HG03135 (cell line): ENCODE measurements around the gene CDK11B.
"Not testable (repeated sequence)": the region's sequence is repeated elsewhere in the genome, so short reads cannot be mapped to it uniquely, and the experiment has no call there.

Experiments used
- ATAC-seq: cut with Tn5 transposase; IDR thresholded peaks from one replicate; pipeline ENCODE4 v1.9.1; 2021; ENCODE audit warnings: mild to moderate bottlenecking, moderate library complexity; ENCODE audit not compliant: unreplicated experiment

CDK11B gene

GRCh38 chr1:1662830-1663560, 4.2 kb upstream of the CDK11B start:
- not testable (repeated sequence) for ATAC-seq

- ATAC-seq = not testable (repeated sequence)
These were observed 3.6 kb upstream of the CDK11B start for GRCh38 chr1:1662392-1662791.

- ATAC-seq = not testable (repeated sequence)
These were observed 10.5 kb downstream of the CDK11B start for GRCh38 chr1:1648265-1648664.

- not testable (repeated sequence) for ATAC-seq
These were observed 11.1 kb downstream of the CDK11B start for GRCh38 chr1:1647567-1648241.

GRCh38 chr1:1646326-1646725, 12.5 kb downstream of the CDK11B start:
- not testable (repeated sequence) for ATAC-seq

GRCh38 chr1:1640711-1641461, 17.9 kb downstream of the CDK11B start:
- not testable (repeated sequence) for ATAC-seq

- ATAC-seq = not testable (repeated sequence)
These were observed 18.7 kb downstream of the CDK11B start for GRCh38 chr1:1640081-1640480.

GRCh38 chr1:1639368-1639767, 19.4 kb downstream of the CDK11B start:
- not testable (repeated sequence) for ATAC-seq

- not testable (repeated sequence) for ATAC-seq
These were observed 20.3 kb downstream of the CDK11B start for GRCh38 chr1:1638528-1638927.

GRCh38 chr1:1637479-1637875, 21.3 kb downstream of the CDK11B start:
- not testable (repeated sequence) for ATAC-seq

GRCh38 chr1:1636621-1637478, 22.0 kb downstream of the CDK11B start:
- ATAC-seq = not testable (repeated sequence)

GRCh38 chr1:1634613-1635012, 24.2 kb downstream of the CDK11B start:
- ATAC-seq = not testable (repeated sequence)

GRCh38 chr1:1633409-1633808, 25.4 kb downstream of the CDK11B start:
- not testable (repeated sequence) for ATAC-seq

GRCh38 chr1:1631782-1632420, 26.9 kb downstream of the CDK11B start, which contains the start of gene MMP23B:
Gene MMP23B (plus strand): TSS chr1:1632173. CDS start chr1:1632219, 46 bp downstream.
- ATAC-seq = no peak

- ATAC-seq = no peak
These were observed 27.6 kb downstream of the CDK11B start for GRCh38 chr1:1630965-1631781.

- peak; percentile 64 for ATAC-seq
These were observed 28.4 kb downstream of the CDK11B start for GRCh38 chr1:1630191-1630964.

- ATAC-seq = no peak
These were observed 29.2 kb downstream of the CDK11B start for GRCh38 chr1:1629430-1630190.
